Upper lobe of left lung (tissue), 6 donors: Measurements from ENCODE around the gene NEK11. TPM values are rescaled to one million over a fixed set of nuclear protein-coding genes. Genes with fewer than 3 reads are reported as not detected.

ENCODE experiments used
- ATAC-seq, 2 donors: fragments of 200-7000 bp; cut with Tn5 transposase; one replicate each; pipeline ENCODE4 v1.9.1; 2022; ENCODE audit warnings: mild to moderate bottlenecking in 2 of 2, moderate library complexity in 2 of 2; ENCODE audit not compliant: low FRiP score in 2 of 2
- DNase-seq, 2 donors: peaks; one replicate each; pipeline ENCODE4 v3.0.0-alpha.2; 2019 to 2020
- H3K27ac ChIP-seq, 4 donors: fragments of 200-600 bp; sonication (generic); one replicate each; pipeline ENCODE4 v1.5.1; 2016 to 2019
- H3K27me3 ChIP-seq, 4 donors: fragments of 200-600 bp; sonication (generic); one replicate each; pipeline ENCODE4 v1.5.1; 2017 to 2019
- H3K36me3 ChIP-seq, 4 donors: fragments of 200-600 bp; sonication (generic); one replicate each; pipeline ENCODE4 v1.5.1; 2016 to 2019
- H3K4me1 ChIP-seq, 4 donors: fragments of 200-600 bp; sonication (generic); one replicate each; pipeline ENCODE4 v1.5.1; 2018 to 2019
- H3K4me3 ChIP-seq, 4 donors: fragments of 200-600 bp; sonication (generic); one replicate each; pipeline ENCODE4 v1.5.1; 2017 to 2019; ENCODE audit warnings: mild to moderate bottlenecking in 2 of 4, moderate library complexity in 1 of 4
- H3K9me3 ChIP-seq, 4 donors: fragments of 200-600 bp; sonication (generic); one replicate each; pipeline ENCODE4 v1.5.1; 2018 to 2019
- CTCF ChIP-seq, 6 experiments: fragments of 450-650 bp in 4 of 6; fragments of 200-600 bp in 2 of 6; sonication (generic) in 2 of 6; IDR thresholded peaks; one replicate each; pipeline ENCODE4 v1.5.1; 2016 to 2019; ENCODE audit warnings: antibody characterized with exemption in 6 of 6
- EP300 ChIP-seq, 4 donors: sonication (generic); formaldehyde crosslinking; IDR thresholded peaks; one replicate each; pipeline ENCODE4 v1.5.1; 2017; ENCODE audit warnings: antibody characterized with exemption in 4 of 4, control low read depth in 2 of 4
- POLR2A ChIP-seq, 4 donors: fragments of 450-650 bp; IDR thresholded peaks; one replicate each; pipeline ENCODE4 v1.5.1; 2016 to 2017; ENCODE audit warnings: antibody characterized with exemption in 4 of 4, mild to moderate bottlenecking in 2 of 4
- POLR2AphosphoS5 ChIP-seq, 2 donors: sonication (generic); formaldehyde crosslinking; IDR thresholded peaks; one replicate each; pipeline ENCODE4 v1.5.1; 2017; ENCODE audit warnings: antibody characterized with exemption in 2 of 2
- WGBS, 2 donors: methylation state at CpG; one replicate each; pipeline ENCODE4 v1.1.5; 2017 to 2018; 5-methylcytosine and 5-hydroxymethylcytosine counted together
- total RNA-seq, 6 donors: library from RNA; depleted of rRNA in 4 of 6; stranded (reverse); fragments of >200 nt in 4 of 6; gene quantifications; one replicate each; pipeline versions ENCODE4 v1.1.0 to v1.2.1, GENCODE V29; 2016 to 2021
- donor health status: DM: no; HTN: no; CAD: no; lungs with moderate emphysema.
- donor health status: DM: no; HTN: yes; CAD: no; lungs with severe emphysema.

NEK11 gene
- total RNA-seq, 6 donors from 2014 or later, result 2.4 to 40.4 (median 14.6) TPM

GRCh38 chr3:131007782-131008181 is 18.9 kb upstream of the NEK11 start:
- TF ChIP-seq POLR2A (IDR thresholded peaks at IDR 0.05), result no peak
- TF ChIP-seq POLR2AphosphoS5 (IDR thresholded peaks at IDR 0.05), result no peak
- Histone ChIP-seq H3K4me1 (peaks cover 0 to 6% (median 0%) of the 10 kb centered on the region in 4 donors), H3K36me3 (peaks cover 2 to 59% (median 8%) of the 10 kb centered on the region in 4 donors), H3K9me3 (no peaks in the 10 kb centered on the region), H3K27me3 (no peaks in the 10 kb centered on the region), H3K27ac (no peak overlapping the region), H3K4me3 (no peak overlapping the region)
- ATAC-seq, result no peak
- no peak for DNase-seq
- 98% methylated on average over 2 of the region's 2 CpGs for WGBS, 2 donors

DNA sequence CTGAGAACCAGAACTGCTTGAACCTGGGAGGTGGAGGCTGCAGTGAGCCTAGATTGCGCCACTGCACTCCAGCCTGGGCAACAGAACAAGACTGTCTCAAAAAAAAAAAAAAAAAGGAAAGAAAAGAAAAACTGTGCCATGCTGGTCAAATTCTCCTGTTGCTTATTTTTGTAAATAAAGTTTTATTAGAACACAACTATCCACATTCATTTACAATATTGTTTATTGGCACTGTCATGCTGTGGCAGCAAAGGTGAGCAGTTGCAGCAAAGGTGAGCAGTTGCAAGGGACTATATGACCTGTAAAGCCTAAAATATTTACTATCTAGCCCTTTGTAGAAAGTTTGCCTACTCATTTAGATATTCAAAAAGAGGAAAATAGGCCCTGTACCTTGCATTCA is 18.4 kb upstream of the NEK11 start:
- H3K4me3 ChIP-seq, result no peak overlapping the region
- H3K4me1 ChIP-seq, result peaks cover 0 to 3% (median 0%) of the 10 kb centered on the region in 4 donors
- no peak for ATAC-seq
- peaks cover 2 to 61% (median 10%) of the 10 kb centered on the region in 4 donors for H3K36me3 ChIP-seq
- TF ChIP-seq POLR2AphosphoS5 (IDR thresholded peaks at IDR 0.05) (no peak), CTCF (IDR thresholded peaks at IDR 0.05) (no peak), EP300 (IDR thresholded peaks at IDR 0.05) (no peak), POLR2A (IDR thresholded peaks at IDR 0.05) (no peak)
- no peak overlapping the region for H3K27ac ChIP-seq
- WGBS, 2 donors, result 100% methylated on average over 1 of the region's 1 CpG
- H3K27me3 ChIP-seq, result no peaks in the 10 kb centered on the region
- no peak for DNase-seq
- H3K9me3 ChIP-seq, result no peaks in the 10 kb centered on the region

- DNase-seq (no peak), ATAC-seq (no peak)
- H3K27ac ChIP-seq, result no peak overlapping the region
- no peak for TF ChIP-seq POLR2A (IDR thresholded peaks at IDR 0.05)
- TF ChIP-seq EP300 (IDR thresholded peaks at IDR 0.05), result no peak
- no peak for TF ChIP-seq CTCF (IDR thresholded peaks at IDR 0.05)
- TF ChIP-seq POLR2AphosphoS5 (IDR thresholded peaks at IDR 0.05), result no peak
- H3K4me1 ChIP-seq, result no peaks in the 10 kb centered on the region
- 89 to 93% methylated on average over 1 of the region's 1 CpG for WGBS, 2 donors
- no peaks in the 10 kb centered on the region for H3K9me3 ChIP-seq
- no peaks in the 10 kb centered on the region for H3K27me3 ChIP-seq
- H3K36me3 ChIP-seq, result peaks cover 2 to 71% (median 16%) of the 10 kb centered on the region in 4 donors
- H3K4me3 ChIP-seq, result no peak overlapping the region
These were observed 17.0 kb upstream of the NEK11 start for GRCh38 chr3:131009698-131010097.

GRCh38 chr3:131018970-131019369 is 7.7 kb upstream of the NEK11 start:
- DNase-seq (no peak), ATAC-seq (no peak)
- no peaks in the 10 kb centered on the region for H3K9me3 ChIP-seq
- TF ChIP-seq POLR2A (IDR thresholded peaks at IDR 0.05), result no peak
- no peak for TF ChIP-seq CTCF (IDR thresholded peaks at IDR 0.05)
- TF ChIP-seq POLR2AphosphoS5 (IDR thresholded peaks at IDR 0.05), result no peak
- no peak for TF ChIP-seq EP300 (IDR thresholded peaks at IDR 0.05)
- no peak overlapping the region for H3K27ac ChIP-seq
- H3K36me3 ChIP-seq, result peaks cover 8 to 44% (median 24%) of the 10 kb centered on the region in 4 donors
- H3K4me1 ChIP-seq, result peaks cover 4 to 24% (median 15%) of the 10 kb centered on the region in 4 donors
- H3K4me3 ChIP-seq, result no peak overlapping the region
- 86 to 100% methylated on average over 2 to 3 of the region's 3 CpGs for WGBS, 2 donors
- H3K27me3 ChIP-seq, result no peaks in the 10 kb centered on the region

- H3K4me3 ChIP-seq, result no peak overlapping the region
- peaks cover 8 to 39% (median 16%) of the 10 kb centered on the region in 4 donors for H3K36me3 ChIP-seq
- no peaks in the 10 kb centered on the region for H3K9me3 ChIP-seq
- H3K27ac ChIP-seq, result no peak overlapping the region
- ATAC-seq (peak in 1 of 2 donors; percentile 42), DNase-seq (no peak)
- 59 to 76% methylated on average over 5 of the region's 5 CpGs for WGBS, 2 donors
- peaks cover 4 to 28% (median 19%) of the 10 kb centered on the region in 4 donors for H3K4me1 ChIP-seq
- no peak for TF ChIP-seq POLR2AphosphoS5 (IDR thresholded peaks at IDR 0.05)
- no peak for TF ChIP-seq EP300 (IDR thresholded peaks at IDR 0.05)
- TF ChIP-seq CTCF (IDR thresholded peaks at IDR 0.05), result no peak
- TF ChIP-seq POLR2A (IDR thresholded peaks at IDR 0.05), result no peak
- no peaks in the 10 kb centered on the region for H3K27me3 ChIP-seq
These were observed 6.5 kb upstream of the NEK11 start for GRCh38 chr3:131020122-131020693.
